HG03095 (cell line): ENCODE data around the gene MAPKAPK3.

Experiments
- ATAC-seq: cut with Tn5 transposase; IDR thresholded peaks from one replicate; pipeline ENCODE4 v1.9.1; 2021; ENCODE audit warnings: moderate library complexity; ENCODE audit not compliant: unreplicated experiment

The MAPKAPK3 gene

DNA sequence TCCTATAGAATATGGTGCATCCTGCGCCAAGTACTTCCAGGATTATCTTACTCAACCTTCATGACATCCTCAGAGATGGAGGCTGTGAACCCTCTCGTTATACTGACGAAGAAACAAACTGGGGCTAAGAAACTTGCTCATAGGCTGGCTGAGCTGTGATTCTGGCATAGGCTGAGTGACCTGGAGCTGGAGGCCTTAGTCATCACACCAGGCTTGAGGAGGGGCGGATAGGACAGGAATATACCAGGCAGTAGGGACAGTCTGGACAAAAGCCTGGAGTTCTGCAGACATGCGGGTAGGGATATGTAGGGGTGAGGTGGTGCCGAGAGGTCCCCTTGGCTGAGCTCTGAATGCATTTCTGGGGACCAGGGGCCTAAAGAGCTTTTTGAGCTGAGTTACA is 29.6 kb upstream of the MAPKAPK3 start:
- ATAC-seq = no peak

DNA sequence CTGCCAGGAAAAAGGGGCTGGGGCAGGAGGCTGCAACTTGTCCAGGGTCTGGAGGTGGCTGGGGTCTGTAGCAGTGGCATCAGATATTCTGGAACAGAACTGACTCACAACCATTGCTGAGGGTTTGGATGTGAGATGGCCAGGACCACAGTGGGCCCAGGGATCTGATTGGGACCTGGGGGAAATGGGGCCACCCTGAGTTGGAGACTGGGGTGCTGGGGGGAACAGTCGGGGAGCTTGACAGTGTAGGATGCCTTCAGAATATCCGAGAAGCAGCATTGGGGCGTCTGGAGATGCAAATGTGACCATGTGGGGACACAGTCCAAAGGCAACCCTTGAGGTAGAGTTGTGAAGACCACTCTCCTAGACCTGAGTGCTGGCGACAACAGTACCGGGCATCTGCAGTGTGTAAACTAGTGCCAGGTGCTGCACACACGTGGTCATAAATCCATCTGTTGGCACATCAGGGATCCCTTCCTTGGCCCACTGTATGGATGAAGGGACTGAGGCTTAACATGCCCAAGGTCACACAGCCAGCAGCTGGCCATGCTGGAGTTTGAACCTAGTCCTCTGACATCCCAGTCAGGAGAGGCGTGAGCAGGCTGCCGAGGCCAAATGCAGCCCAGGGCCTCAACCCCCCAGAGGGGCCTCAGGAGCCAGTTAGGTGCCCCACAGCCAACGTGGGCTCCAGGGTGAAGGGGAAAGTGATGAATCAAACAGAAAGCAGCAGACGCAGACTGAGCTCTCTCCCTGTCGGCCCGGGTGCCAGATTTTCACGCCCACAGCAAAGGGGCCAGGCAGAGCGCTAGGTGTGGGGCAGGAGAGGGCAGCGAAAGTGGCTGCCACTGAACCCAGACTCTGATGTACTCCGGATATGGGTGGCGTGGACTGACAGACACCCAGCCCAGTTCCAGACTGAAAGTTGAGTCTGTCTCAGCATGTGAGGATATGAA is 28.9 kb upstream of the MAPKAPK3 start:
- ATAC-seq = no peak

DNA sequence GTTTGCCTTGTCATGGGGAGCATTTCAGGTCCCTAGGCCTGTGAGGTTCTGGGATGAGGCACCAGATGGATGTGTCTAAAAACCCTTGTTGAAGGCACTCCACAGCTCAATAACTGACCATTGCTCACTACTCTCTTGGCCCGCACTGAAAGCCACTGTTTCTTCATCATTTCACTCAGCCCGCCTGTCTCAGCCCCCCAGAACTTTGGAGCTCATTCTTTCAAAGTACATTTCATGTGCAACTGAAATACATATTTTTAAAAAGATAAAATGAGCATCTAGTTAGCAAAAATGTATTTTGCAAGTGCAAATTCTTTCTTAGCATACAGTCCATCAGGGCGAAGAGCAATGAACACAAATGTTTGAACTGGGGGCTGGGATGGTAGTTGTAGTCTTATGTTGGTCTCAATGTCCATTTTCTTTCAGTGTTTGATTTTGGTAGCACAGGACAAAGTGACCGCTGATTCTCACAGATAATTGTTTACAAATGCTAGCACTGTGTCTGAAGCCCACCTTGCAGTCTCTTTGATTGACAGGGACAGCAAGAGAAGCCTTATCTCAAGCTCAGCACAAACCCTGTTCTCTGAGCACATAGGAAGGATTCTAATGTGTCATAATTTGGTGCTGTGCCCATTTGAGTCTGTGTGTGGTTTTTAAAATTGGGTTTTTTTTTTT is 28.1 kb upstream of the MAPKAPK3 start:
- no peak for ATAC-seq

DNA sequence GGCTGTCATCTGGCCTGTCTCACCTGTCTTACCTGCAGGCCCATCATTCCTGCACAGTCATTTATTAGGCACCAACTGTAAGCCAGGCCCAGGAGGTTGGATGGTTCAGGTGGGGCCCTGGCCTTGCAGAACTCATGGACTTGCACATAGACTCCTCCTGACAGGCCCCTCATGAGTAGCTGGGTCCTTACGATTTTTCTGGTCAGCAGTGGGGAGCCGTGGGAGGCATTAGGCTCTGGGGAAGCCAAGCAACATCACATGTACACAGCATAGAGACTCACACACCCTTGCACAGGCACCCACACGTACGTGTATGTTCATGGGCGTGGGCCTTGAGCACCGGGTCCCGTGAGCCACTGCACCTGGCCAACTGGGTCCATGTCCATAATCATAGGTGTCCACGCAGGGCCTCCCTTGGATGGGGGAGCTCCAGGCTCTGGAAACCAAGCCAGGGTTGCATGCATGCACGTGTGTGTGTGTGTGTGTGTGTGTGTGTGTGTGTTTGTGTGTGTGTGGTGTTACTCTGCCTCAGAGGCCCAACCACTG is 25.7 kb upstream of the MAPKAPK3 start:
- peak; percentile 4 for ATAC-seq

DNA sequence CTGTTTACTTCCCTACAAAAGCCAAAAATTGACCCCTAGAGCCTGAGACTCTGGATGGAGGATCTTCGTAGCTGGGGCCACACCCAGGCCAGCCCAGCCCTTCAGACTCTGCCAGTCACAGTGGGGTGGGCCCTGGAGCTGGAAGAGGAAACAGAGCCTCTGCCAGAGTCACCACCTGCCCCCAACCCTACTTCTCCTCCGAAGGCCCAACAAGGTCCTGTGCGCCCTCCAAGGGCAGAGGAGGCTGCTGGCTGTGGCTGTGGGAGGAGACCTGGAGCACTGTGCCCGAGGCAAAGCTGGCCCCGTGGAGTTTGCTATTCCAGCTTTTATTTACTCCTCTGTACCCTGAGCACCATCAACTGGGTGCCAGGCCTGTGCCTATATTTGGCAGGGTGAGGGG is 24.4 kb upstream of the MAPKAPK3 start:
- ATAC-seq = no peak

DNA sequence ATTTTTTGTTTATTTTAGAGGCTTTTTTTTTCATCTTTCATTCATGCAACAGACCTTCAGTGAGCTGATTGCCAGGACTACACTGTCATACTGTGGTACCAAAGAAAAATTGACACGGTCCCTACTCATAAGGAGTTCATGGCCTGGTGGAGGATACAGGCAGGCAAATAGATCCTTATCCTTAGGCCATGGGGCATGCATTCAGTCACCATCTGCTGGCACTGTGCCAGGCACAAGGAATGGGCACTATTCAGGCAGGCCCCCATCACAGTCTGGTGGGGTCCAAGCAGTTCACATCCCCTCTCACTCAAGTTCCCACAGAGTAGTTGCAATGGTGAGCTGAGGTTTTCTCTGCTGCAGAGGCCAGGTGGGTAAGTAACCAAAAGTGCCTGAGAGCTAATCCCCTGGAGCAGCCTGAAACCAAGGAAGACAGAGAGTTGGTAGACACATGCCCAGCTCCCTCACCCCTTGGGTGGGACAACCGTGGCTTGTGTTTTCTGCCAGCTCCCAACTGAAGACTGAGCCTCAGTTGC is 22.6 kb upstream of the MAPKAPK3 start:
- ATAC-seq = no peak

DNA sequence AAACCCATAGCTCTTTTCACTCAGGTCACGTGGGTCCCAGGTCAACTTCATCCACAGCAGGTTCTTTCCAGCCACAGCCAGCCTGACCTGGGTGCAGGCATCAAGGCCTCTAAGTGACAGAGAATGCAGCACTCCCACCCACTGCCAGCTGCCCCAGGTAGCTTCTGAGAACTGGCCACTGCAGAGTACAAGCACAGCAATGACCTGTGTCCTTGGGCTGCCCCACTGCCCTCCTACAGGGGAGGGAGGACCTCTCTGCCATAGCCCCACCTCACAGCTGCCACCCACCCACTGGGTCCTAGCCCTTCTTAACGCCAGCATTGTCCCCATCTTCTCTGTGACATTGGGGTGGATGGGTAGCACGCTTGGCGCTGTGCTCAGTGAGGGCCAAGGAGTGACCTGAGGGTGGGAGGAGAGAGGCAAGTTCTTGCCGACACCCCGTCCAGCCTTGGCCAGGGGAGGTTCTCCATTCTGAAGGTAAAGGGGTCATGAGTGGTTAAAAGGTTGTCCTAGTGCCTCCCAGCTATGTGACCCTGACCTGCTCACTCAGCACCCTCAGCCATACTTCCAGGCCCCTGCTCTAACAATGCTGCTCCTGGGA is 17.7 kb upstream of the MAPKAPK3 start:
- no peak for ATAC-seq

DNA sequence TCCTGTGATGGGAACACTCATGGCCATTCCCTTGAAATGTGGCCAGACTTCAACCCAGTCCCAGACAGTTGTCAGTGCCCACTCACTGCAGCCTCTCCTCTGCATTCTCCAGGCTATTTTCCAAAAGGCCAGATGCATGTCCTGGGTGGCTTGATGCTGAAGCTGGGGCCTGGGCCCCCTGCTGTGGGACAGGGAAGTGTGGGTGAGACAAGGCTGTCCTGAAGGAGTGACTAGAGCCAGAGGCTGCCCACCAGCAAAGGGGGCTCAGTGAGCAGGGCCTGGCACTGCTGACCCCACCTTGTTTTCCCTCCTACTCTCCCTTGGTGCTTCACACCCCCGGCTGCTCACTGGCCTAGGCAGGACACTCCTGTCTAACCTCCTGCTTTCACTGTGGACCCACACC is 17.2 kb upstream of the MAPKAPK3 start:
- ATAC-seq = no peak

DNA sequence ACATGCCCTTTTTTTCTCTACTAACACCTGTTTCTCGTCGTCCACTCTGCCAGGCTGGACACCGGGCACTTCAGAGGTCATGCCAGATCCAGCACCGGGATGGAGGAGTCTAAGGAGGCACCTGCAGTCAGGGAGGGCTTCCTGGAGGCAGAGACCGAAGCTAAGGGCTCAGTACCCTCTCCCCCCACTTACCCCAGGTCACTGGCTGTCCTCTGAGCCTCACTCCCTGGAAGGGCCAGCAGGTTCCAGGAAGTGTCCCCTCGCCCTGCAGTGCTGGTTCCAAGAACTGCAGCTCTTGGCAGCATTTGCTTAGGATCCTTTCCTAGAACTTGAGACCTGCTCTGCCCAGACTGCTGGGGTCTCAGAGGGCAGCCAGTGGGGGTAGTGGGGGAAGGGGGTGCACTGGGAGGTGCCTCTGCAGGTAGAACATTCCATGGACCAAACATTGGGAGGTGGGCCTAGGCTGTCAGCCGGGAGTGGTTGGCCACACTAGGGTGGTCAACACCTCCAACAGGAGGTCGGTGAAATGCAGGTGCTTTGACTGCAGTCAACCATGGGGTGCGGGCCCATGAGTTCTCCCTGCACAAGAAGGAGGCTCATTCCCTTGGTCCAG is 16.7 kb upstream of the MAPKAPK3 start:
- no peak for ATAC-seq

DNA sequence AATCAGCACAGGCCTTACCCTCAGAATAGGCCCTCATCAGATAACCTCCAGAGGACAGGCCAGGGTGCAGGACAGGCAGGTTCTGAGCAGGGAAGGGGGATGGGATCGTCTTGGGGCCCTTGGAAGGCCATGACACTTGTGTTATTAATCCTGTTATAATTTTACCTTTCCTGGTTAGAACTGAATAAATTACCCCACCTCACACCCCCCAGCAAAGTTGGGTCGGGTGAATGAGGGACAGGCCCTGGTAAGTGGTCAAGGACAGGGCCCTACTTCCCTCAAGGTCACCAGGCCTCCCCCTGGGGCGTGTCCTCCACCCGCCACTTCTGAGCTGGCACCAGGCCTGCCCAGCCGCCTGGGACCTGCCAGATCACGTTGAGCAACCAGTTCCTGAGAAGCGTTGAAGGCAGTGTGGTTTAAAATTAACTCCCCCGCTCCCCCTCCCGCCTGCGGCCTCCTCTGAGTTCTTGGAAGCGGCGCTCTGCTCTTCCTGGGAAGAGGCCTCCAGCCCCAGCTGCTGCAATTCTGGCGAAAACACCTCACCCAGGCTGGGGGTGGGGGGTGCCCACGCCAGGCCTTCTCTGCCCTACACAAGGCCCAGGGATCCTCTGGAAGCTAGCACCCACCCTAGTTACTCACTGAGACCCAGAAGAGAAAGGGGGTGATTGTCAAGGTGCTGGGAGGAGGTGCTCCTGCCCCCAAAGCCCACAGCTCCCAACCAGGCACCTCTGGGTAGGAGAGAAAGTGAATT is 15.9 kb upstream of the MAPKAPK3 start:
- no peak for ATAC-seq

DNA sequence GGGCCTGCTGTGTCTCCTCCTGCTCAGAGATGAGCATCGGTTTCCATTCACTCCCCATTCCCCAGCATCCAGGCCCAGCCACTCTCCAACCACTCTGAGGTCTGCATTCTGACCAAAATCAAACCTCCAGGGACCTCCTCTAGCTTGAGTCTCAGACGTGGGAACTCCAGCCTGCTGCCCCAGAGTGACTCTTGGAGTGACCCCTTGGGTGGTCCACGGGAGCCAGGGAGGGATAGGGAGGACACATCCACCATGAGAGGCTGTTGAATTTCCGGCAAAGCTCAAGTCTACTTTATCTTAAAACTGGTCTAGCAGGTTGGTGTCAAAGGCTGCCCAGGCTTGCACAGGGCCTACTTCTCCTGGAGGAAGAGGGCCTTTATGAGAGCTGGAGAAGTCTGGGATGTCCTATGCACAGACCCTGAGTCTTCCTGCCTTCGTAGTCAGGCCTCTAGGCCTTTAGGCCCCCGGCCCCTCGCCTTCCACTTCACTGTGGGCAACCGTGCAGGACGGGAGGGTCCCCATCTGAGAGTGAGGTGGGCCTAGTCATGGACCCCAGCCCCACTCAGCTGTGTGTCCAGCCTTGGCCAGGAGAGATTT is 14.3 kb upstream of the MAPKAPK3 start:
- ATAC-seq = no peak

DNA sequence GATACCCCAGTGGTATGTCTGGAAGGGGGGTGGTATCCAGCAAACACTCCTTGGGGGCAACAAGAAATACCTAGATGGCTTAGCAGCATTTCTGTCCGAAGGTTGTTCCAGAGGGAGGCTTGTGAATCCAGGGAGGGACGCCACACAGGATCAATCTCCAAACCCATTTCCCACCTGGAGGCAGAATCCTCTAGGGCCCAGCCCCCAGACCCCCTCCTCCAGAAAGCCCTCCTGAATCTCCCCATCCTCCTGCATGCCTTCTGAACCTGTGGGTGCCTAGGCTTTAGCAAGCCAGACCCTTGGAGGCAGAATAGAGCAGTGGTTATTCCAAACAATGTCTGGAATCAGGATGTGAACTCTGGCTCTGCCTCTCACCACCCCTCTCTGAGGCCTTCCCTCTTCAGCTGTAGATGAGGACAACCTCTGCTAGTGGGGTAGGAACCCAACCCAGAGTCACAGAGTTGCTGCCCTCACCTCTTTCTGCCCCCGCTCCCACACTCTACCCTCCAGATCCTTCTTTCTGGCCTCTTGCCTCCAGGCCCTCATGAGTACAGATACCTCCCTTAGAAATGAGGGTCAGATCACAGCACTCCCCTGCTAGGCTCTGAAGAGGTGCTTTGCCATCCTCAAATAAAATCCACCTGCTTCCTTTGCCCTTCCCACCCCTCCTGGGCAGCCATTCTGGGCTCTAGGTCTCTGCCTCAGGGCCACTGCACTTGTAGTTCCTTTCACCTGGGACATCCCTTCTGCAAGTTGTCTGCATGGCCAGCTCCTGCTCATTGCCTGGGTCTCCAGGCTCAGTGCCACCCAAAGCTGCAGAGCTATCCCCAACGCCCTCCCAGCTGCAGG is 13.5 kb upstream of the MAPKAPK3 start:
- no peak for ATAC-seq

DNA sequence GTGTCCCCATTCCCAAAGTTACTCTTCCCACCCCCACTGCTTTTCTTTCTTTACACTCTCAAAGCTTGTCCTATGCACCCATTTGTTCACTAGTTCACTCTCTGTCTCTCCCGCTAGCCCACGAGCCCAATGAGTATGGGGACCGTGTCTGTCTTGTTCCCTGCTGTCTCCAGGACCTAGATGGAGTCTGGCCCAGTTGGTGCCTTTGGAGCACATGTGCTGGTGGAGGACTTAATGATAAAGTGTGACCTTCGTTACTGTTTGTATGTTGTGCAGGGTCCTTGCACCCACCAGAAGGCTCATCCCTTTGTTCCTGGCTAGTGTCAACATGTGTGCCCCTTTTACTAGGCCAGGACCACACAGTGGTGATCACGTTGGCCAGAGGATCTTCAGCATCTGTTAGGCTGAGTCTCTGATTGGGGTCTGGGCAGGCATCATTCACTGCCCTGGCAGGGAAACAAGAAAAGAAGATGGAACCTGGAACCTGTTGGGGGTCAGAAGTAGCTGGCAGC is 12.8 kb upstream of the MAPKAPK3 start:
- no peak for ATAC-seq

DNA sequence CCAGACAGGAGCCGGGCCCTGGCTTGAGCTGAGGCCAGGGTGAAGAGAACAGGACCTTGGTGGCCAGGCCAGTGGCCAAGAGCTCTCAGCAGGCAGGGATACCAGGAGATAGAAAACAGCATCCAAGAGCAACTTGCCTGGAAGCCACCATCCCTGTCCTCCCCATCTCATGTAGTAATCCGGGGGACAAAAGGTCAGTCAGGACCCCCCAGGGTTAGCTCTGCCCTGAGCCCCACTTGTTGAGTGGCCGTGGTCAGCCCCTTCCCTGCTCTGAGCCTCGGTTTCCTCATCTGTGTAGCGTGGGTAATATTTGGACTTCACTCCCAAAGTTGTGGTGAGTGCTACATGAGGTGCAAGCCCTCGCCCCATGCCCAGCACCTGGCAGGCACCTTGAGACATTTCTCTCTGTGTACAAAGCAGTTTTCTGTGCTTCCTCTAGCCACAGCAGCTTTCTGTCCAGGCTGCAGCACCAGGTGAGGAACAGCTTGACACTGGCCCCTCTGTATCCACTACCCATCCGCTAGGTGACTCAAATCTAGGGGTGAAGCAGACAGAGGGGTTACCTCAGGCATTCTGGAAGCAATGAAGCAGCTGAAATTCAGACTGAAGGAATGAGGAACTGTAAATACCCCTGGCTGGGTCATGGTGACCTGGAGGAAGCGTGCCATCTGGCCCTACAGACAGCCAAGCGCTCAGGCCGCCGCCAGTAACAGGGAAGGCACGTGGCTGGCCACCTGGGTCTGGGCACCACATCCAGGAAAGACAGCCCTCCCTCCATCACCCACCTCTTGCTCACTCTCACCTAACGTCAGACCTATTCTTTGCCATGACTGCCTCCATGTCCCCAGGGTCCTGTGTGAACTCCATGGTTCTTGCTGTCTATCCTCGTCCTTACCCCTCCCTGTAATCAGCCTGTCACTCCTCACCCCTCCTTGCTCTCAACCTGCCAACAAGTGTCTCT is 12.0 kb upstream of the MAPKAPK3 start:
- ATAC-seq = no peak

DNA sequence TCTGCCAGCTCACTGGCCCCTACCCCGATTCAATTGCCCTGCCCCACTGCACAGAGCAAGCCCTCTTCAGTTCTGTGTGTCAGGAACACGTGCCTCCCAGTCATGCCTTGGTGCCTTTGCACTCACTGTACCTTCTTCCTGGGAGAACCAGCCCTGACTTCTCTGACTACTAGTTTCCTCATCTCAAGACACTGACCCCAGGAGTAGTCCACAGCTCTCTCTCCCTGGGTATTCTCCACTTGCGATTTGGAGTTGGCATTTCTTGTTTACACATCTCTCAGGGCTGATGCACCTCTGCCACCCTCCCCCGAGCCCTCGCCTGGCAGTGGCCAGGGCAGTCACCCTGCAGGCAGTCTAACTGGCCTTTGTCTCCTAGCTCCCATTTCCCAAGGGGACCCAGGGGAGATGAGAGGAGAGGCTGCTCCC is 11.0 kb upstream of the MAPKAPK3 start:
- ATAC-seq = no peak

DNA sequence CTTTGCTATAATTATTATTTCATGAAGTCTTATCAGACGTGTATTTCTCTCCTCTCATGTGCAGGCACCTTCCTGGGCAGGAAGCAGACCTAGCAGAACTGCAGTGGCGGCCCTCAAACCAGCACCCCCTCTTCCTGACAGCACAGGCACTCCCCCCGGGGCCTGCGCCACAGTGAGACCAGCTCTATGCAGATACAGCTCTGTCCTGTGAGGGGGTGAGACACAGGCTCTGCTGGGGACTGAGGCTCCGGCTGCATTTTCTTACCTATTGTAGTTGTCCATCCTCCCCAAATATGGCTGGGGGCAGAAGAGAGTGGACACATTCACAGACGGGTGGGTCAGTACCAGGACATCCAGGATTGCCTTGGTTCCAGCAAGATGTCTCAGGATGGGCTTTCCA is 10.4 kb upstream of the MAPKAPK3 start:
- ATAC-seq = no peak

DNA sequence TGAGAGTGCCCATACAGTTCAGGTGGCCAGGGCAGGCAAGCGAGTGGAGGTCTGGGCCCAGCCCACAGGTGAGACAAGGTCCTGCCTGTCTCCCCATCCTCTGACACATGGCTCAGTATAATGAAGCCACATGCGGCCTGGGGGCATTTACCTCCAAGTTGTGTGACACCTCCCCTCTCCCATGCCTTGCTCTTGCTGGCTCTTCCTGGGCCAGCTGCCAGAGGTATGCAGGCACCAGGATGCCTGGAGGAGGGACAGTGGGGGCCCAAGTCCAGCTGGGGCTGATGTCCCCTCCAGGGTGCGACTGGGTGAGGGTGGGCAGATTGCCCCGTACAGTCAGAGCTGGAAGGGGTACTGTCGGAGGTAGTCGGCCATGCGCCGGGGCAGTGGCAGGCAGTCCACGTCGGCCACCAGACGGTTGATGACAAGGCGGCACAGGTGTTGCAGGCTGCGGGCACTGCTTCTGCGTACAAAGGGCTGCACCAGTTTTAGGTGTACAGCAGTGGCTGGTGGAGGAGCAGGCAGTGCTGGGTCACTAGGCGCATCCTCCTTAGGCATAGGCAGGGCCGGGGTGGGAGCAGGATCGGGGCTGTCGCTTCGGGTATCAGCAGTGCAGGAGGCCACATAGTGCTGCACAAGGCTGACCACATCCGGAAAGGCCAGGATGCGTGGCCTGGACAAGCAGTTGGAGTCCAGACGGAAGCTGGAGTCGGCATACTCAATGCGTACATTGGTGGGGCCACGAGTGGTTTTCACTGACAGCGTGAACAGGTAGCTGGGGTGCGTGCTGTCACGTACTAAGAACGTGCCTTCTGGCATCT is 9.5 kb upstream of the MAPKAPK3 start:
- no peak for ATAC-seq
